Measurements from ENCODE around the gene TADA2B. TPM values are rescaled to one million over a fixed set of nuclear protein-coding genes. Genes with fewer than 3 reads are reported as not detected.

Gene TADA2B
- total and polyA plus RNA-seq, 4 donors = 3.6 to 13.8 (median 12.6) TPM

DNA sequence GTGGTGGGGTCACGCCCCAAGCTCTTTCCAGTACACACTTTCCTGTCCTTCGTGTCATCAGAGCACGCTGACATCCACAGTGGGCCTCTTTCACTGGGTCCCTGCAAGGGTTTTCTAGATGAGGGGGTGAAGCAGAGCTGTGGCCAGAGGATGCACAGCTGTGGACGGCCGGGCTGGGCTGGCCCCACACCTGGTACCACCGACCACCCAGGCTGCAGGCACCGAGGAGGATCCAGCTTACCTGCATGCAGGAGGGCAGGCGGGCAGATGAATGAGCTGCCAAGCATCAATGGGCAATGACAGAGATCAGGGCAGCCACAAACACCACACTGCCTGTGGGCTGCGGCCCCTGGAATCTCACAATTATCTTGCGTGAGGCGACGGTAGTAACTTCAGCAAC is 34.2 kb downstream of the TADA2B start:
- no peak for DNase-seq (ENCODE audit: low spot score)

DNA sequence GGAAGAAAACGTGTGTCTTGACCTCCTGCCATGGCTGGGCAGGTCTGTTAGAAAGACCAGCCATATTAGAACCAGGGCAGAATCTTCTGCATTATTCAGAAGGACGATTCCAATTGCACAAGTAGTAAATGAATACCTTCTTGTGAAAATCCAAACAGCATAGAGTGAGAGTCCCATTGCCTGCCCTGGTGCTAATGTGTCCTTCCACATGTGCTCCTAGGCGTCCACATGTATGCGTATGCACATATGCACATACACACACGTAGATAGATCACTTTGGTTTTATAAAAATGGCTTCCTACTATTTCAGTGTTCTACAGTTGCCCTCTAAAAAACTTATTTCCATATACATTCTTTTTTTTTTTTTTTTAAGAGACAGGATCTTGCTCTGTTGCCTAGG is 34.9 kb downstream of the TADA2B start:
- H3K36me3 ChIP-seq (ENCODE audit: control insufficient read depth in 4 of 4, insufficient read depth in 3 of 4, low read depth in 1 of 4, low read length in 3 of 4) = no peaks in the 10 kb centered on the region
- H3K9me3 ChIP-seq (ENCODE audit: control insufficient read depth in 4 of 4, low read length in 3 of 4) = no peaks in the 10 kb centered on the region
- H3K27me3 ChIP-seq (ENCODE audit: control insufficient read depth in 4 of 4, insufficient read depth in 4 of 4, low read length in 3 of 4) = no peaks in the 10 kb centered on the region
- no peak overlapping the region for H3K27ac ChIP-seq (ENCODE audit: low read depth in 1 of 2, low read length in 2 of 2)
- WGBS = 86% methylated on average over 5 of the region's 5 CpGs
- H3K9ac ChIP-seq (ENCODE audit: low read depth in 1 of 2, low read length in 2 of 2) = no peak overlapping the region
- H3K4me3 ChIP-seq (ENCODE audit: low read depth in 1 of 3, low read length in 3 of 3) = no peak overlapping the region
- peaks cover 0 to 5% (median 0%) of the 10 kb centered on the region in 4 donors for H3K4me1 ChIP-seq (ENCODE audit: control insufficient read depth in 4 of 4, insufficient read depth in 4 of 4, low read length in 3 of 4)
- no peak for DNase-seq (ENCODE audit: low spot score)
- TF ChIP-seq FOXA1 (IDR thresholded peaks at IDR 0.05) (no peak), EGR1 (IDR thresholded peaks at IDR 0.05; ENCODE audit: low read depth in 2 of 2) (no peak), RXRA (IDR thresholded peaks at IDR 0.05) (no peak), JUND (IDR thresholded peaks at IDR 0.05) (no peak), FOXA2 (IDR thresholded peaks at IDR 0.05) (no peak), GABPA (IDR thresholded peaks at IDR 0.05 in 1 of 2, conservative IDR thresholded peaks at IDR 0.05 in 1 of 2) (no peak), NR2F2 (IDR thresholded peaks at IDR 0.05) (no peak)
- TF ChIP-seq, protein P1, sequence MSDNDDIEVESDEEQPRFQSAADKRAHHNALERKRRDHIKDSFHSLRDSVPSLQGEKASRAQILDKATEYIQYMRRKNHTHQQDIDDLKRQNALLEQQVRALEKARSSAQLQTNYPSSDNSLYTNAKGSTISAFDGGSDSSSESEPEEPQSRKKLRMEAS (IDR thresholded peaks at IDR 0.05) = no peak
- TF ChIP-seq, protein P2, sequence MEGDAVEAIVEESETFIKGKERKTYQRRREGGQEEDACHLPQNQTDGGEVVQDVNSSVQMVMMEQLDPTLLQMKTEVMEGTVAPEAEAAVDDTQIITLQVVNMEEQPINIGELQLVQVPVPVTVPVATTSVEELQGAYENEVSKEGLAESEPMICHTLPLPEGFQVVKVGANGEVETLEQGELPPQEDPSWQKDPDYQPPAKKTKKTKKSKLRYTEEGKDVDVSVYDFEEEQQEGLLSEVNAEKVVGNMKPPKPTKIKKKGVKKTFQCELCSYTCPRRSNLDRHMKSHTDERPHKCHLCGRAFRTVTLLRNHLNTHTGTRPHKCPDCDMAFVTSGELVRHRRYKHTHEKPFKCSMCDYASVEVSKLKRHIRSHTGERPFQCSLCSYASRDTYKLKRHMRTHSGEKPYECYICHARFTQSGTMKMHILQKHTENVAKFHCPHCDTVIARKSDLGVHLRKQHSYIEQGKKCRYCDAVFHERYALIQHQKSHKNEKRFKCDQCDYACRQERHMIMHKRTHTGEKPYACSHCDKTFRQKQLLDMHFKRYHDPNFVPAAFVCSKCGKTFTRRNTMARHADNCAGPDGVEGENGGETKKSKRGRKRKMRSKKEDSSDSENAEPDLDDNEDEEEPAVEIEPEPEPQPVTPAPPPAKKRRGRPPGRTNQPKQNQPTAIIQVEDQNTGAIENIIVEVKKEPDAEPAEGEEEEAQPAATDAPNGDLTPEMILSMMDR (IDR thresholded peaks at IDR 0.05; ENCODE audit: low read depth, low read length, missing input control) = no peak

More for the DNA sequence above, 34.2 kb downstream of the TADA2B start:
- 93% methylated on average over 12 of the region's 12 CpGs for WGBS
- Histone ChIP-seq H3K36me3 (ENCODE audit: control insufficient read depth in 4 of 4, insufficient read depth in 3 of 4, low read depth in 1 of 4, low read length in 3 of 4) (no peaks in the 10 kb centered on the region), H3K27ac (ENCODE audit: low read depth in 1 of 2, low read length in 2 of 2) (no peak overlapping the region), H3K9me3 (ENCODE audit: control insufficient read depth in 4 of 4, low read length in 3 of 4) (no peaks in the 10 kb centered on the region), H3K4me1 (ENCODE audit: control insufficient read depth in 4 of 4, insufficient read depth in 4 of 4, low read length in 3 of 4) (peaks cover 0 to 5% (median 0%) of the 10 kb centered on the region in 4 donors), H3K4me3 (ENCODE audit: low read depth in 1 of 3, low read length in 3 of 3) (no peak overlapping the region), H3K9ac (ENCODE audit: low read depth in 1 of 2, low read length in 2 of 2) (no peak overlapping the region), H3K27me3 (ENCODE audit: control insufficient read depth in 4 of 4, insufficient read depth in 4 of 4, low read length in 3 of 4) (no peaks in the 10 kb centered on the region)
- TF ChIP-seq, protein P2 (IDR thresholded peaks at IDR 0.05; ENCODE audit: low read depth, low read length, missing input control) = no peak
- no peak for TF ChIP-seq SP1 (IDR thresholded peaks at IDR 0.05)
- TF ChIP-seq FOXA2 (IDR thresholded peaks at IDR 0.05) = no peak
- TF ChIP-seq JUND (IDR thresholded peaks at IDR 0.05) = no peak
- TF ChIP-seq EGR1 (IDR thresholded peaks at IDR 0.05; ENCODE audit: low read depth in 2 of 2) = no peak
- no peak for TF ChIP-seq RAD21 (IDR thresholded peaks at IDR 0.05)
- no peak for TF ChIP-seq FOXA1 (IDR thresholded peaks at IDR 0.05)
- TF ChIP-seq RXRA (IDR thresholded peaks at IDR 0.05) = no peak
- TF ChIP-seq, protein P3, sequence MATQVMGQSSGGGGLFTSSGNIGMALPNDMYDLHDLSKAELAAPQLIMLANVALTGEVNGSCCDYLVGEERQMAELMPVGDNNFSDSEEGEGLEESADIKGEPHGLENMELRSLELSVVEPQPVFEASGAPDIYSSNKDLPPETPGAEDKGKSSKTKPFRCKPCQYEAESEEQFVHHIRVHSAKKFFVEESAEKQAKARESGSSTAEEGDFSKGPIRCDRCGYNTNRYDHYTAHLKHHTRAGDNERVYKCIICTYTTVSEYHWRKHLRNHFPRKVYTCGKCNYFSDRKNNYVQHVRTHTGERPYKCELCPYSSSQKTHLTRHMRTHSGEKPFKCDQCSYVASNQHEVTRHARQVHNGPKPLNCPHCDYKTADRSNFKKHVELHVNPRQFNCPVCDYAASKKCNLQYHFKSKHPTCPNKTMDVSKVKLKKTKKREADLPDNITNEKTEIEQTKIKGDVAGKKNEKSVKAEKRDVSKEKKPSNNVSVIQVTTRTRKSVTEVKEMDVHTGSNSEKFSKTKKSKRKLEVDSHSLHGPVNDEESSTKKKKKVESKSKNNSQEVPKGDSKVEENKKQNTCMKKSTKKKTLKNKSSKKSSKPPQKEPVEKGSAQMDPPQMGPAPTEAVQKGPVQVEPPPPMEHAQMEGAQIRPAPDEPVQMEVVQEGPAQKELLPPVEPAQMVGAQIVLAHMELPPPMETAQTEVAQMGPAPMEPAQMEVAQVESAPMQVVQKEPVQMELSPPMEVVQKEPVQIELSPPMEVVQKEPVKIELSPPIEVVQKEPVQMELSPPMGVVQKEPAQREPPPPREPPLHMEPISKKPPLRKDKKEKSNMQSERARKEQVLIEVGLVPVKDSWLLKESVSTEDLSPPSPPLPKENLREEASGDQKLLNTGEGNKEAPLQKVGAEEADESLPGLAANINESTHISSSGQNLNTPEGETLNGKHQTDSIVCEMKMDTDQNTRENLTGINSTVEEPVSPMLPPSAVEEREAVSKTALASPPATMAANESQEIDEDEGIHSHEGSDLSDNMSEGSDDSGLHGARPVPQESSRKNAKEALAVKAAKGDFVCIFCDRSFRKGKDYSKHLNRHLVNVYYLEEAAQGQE (IDR thresholded peaks at IDR 0.05) = no peak
- no peak for TF ChIP-seq GABPA (IDR thresholded peaks at IDR 0.05 in 1 of 2, conservative IDR thresholded peaks at IDR 0.05 in 1 of 2)
- TF ChIP-seq, protein P4, sequence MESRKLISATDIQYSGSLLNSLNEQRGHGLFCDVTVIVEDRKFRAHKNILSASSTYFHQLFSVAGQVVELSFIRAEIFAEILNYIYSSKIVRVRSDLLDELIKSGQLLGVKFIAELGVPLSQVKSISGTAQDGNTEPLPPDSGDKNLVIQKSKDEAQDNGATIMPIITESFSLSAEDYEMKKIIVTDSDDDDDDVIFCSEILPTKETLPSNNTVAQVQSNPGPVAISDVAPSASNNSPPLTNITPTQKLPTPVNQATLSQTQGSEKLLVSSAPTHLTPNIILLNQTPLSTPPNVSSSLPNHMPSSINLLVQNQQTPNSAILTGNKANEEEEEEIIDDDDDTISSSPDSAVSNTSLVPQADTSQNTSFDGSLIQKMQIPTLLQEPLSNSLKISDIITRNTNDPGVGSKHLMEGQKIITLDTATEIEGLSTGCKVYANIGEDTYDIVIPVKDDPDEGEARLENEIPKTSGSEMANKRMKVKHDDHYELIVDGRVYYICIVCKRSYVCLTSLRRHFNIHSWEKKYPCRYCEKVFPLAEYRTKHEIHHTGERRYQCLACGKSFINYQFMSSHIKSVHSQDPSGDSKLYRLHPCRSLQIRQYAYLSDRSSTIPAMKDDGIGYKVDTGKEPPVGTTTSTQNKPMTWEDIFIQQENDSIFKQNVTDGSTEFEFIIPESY (IDR thresholded peaks at IDR 0.05) = no peak
- no peak for TF ChIP-seq NR2F2 (IDR thresholded peaks at IDR 0.05)
- TF ChIP-seq, protein P1 (IDR thresholded peaks at IDR 0.05) = no peak
- TF ChIP-seq, protein P5, sequence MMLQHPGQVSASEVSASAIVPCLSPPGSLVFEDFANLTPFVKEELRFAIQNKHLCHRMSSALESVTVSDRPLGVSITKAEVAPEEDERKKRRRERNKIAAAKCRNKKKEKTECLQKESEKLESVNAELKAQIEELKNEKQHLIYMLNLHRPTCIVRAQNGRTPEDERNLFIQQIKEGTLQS (IDR thresholded peaks at IDR 0.05) = no peak
